Spinal cord (tissue), 10 donors: ENCODE results near the gene WDR59. TPM values are rescaled to one million over a fixed set of nuclear protein-coding genes. Genes with fewer than 3 reads are reported as not detected.

Source experiments
- DNase-seq, 6 donors: peaks; one replicate each; pipeline versions ENCODE4 v3.0.0 to v3.0.0-alpha.2; 2013 to 2015; ENCODE audit warnings: low spot score in 6 of 6, low read depth in 4 of 6
- H3K27ac ChIP-seq: one replicate; pipeline ENCODE4 v1.5.1; 2013; ENCODE audit warnings: low read depth, low read length, control low read depth
- H3K27me3 ChIP-seq: one replicate; pipeline ENCODE4 v1.6.1; 2013; ENCODE audit warnings: low read length; ENCODE audit not compliant: control insufficient read depth, insufficient read depth
- H3K36me3 ChIP-seq: one replicate; pipeline ENCODE4 v1.6.1; 2013; ENCODE audit warnings: low read length; ENCODE audit not compliant: control insufficient read depth, insufficient read depth
- H3K4me1 ChIP-seq: one replicate; pipeline ENCODE4 v1.6.1; 2013; ENCODE audit warnings: low read length; ENCODE audit not compliant: control insufficient read depth, insufficient read depth
- H3K4me3 ChIP-seq: one replicate; pipeline ENCODE4 v1.5.1; 2013; ENCODE audit warnings: low read depth, low read length, control low read depth
- H3K9me3 ChIP-seq: one replicate; pipeline ENCODE4 v1.6.1; 2013; ENCODE audit warnings: low read length; ENCODE audit not compliant: control insufficient read depth, insufficient read depth
- WGBS: methylation state at CpG from one replicate; pipeline ENCODE4 v1.1.5; 2013; ENCODE audit warnings: missing lambda C conversion rate; ENCODE audit not compliant: insufficient coverage; 5-methylcytosine and 5-hydroxymethylcytosine counted together
- polyA plus RNA-seq, 2 donors: library from polyadenylated mRNA; unstranded; fragments of 120-200 nt; gene quantifications; one replicate each; pipeline ENCODE4 v1.2.1, GENCODE V29; 2013; ENCODE audit not compliant: insufficient read length in 2 of 2
- total RNA-seq, 2 donors: library from RNA; depleted of rRNA in 1 of 2; stranded (reverse); fragments of 120-200 nt in 1 of 2; fragments of >200 nt in 1 of 2; gene quantifications; one replicate each; pipeline versions ENCODE4 v1.2.3 to v1.2.4, GENCODE V29; 2013 to 2014
- donor health status: healthy.

WDR59 gene
- total and polyA plus RNA-seq, 4 donors, result 30.2 to 103 (median 56.5) TPM

- Histone ChIP-seq H3K9me3 (no peaks in the 10 kb centered on the region), H3K36me3 (peaks cover 29% of the 10 kb centered on the region), H3K4me1 (peaks cover 1% of the 10 kb centered on the region), H3K27ac (no peak overlapping the region), H3K27me3 (no peaks in the 10 kb centered on the region), H3K4me3 (no peak overlapping the region)
- DNase-seq, result no peak
- 92% methylated on average over 14 of the region's 14 CpGs for WGBS
These were observed 110.8 kb downstream of the WDR59 start for GRCh38 chr16:74874123-74874522.

- Histone ChIP-seq H3K27ac (no peak overlapping the region), H3K27me3 (no peaks in the 10 kb centered on the region), H3K9me3 (no peaks in the 10 kb centered on the region), H3K36me3 (peaks cover 28% of the 10 kb centered on the region), H3K4me3 (no peak overlapping the region), H3K4me1 (peaks cover 6% of the 10 kb centered on the region)
- DNase-seq, result no peak
- 100% methylated on average over 1 of the region's 2 CpGs for WGBS
These were observed 112.6 kb downstream of the WDR59 start for GRCh38 chr16:74872302-74872701.

- DNase-seq, result no peak
- WGBS, result 54% methylated on average over 4 of the region's 5 CpGs
- H3K27me3 ChIP-seq, result no peaks in the 10 kb centered on the region
- peaks cover 26% of the 10 kb centered on the region for H3K36me3 ChIP-seq
- H3K27ac ChIP-seq, result no peak overlapping the region
- peaks cover 7% of the 10 kb centered on the region for H3K4me1 ChIP-seq
- no peak overlapping the region for H3K4me3 ChIP-seq
- no peaks in the 10 kb centered on the region for H3K9me3 ChIP-seq
These were observed 113.3 kb downstream of the WDR59 start for GRCh38 chr16:74871608-74872007.

GRCh38 chr16:74868501-74868900 is 116.4 kb downstream of the WDR59 start:
- H3K27ac ChIP-seq, result no peak overlapping the region
- H3K4me3 ChIP-seq, result no peak overlapping the region
- peaks cover 8% of the 10 kb centered on the region for H3K36me3 ChIP-seq
- no peaks in the 10 kb centered on the region for H3K27me3 ChIP-seq
- peaks cover 12% of the 10 kb centered on the region for H3K4me1 ChIP-seq
- H3K9me3 ChIP-seq, result no peaks in the 10 kb centered on the region
- WGBS, result 9% methylated on average over 4 of the region's 6 CpGs
- DNase-seq, result peak in 1 of 6 donors; percentile 9

GRCh38 chr16:74868035-74868434 is 116.9 kb downstream of the WDR59 start:
- Histone ChIP-seq H3K4me3 (no peak overlapping the region), H3K36me3 (peaks cover 6% of the 10 kb centered on the region), H3K27ac (peak overlapping the region; percentile 47), H3K9me3 (no peaks in the 10 kb centered on the region), H3K27me3 (no peaks in the 10 kb centered on the region), H3K4me1 (peaks cover 12% of the 10 kb centered on the region)
- no peak for DNase-seq
- WGBS, result 90% methylated on average over 3 of the region's 5 CpGs

- no peak overlapping the region for H3K27ac ChIP-seq
- WGBS, result 85% methylated on average over 15 of the region's 15 CpGs
- H3K4me3 ChIP-seq, result no peak overlapping the region
- no peaks in the 10 kb centered on the region for H3K9me3 ChIP-seq
- no peaks in the 10 kb centered on the region for H3K27me3 ChIP-seq
- peaks cover 12% of the 10 kb centered on the region for H3K4me1 ChIP-seq
- H3K36me3 ChIP-seq, result peaks cover 3% of the 10 kb centered on the region
- peak in 1 of 6 donors; percentile 3 for DNase-seq
These were observed 117.6 kb downstream of the WDR59 start for GRCh38 chr16:74867281-74867849.

- H3K27ac ChIP-seq, result no peak overlapping the region
- WGBS, result 0% methylated on average over 1 of the region's 12 CpGs
- peaks cover 12% of the 10 kb centered on the region for H3K4me1 ChIP-seq
- DNase-seq, result peak in 2 of 6 donors; percentile 3 to 37
- peaks cover 3% of the 10 kb centered on the region for H3K36me3 ChIP-seq
- H3K4me3 ChIP-seq, result no peak overlapping the region
- no peaks in the 10 kb centered on the region for H3K27me3 ChIP-seq
- H3K9me3 ChIP-seq, result no peaks in the 10 kb centered on the region
These were observed 118.9 kb downstream of the WDR59 start for GRCh38 chr16:74865922-74866598.

- no peaks in the 10 kb centered on the region for H3K9me3 ChIP-seq
- H3K4me3 ChIP-seq, result no peak overlapping the region
- H3K27me3 ChIP-seq, result no peaks in the 10 kb centered on the region
- H3K4me1 ChIP-seq, result peaks cover 7% of the 10 kb centered on the region
- WGBS, result 15% methylated on average over 3 of the region's 10 CpGs
- H3K36me3 ChIP-seq, result no peaks in the 10 kb centered on the region
- H3K27ac ChIP-seq, result no peak overlapping the region
- DNase-seq, result peak; percentile 26 to 89 (median 44)
These were observed 122.1 kb downstream of the WDR59 start for GRCh38 chr16:74862743-74863244.

- Histone ChIP-seq H3K4me3 (no peak overlapping the region), H3K4me1 (no peaks in the 10 kb centered on the region), H3K27ac (no peak overlapping the region), H3K9me3 (no peaks in the 10 kb centered on the region), H3K36me3 (no peaks in the 10 kb centered on the region), H3K27me3 (no peaks in the 10 kb centered on the region)
- DNase-seq, result no peak
- WGBS, result 79% methylated on average over 2 of the region's 4 CpGs
These were observed 132.4 kb downstream of the WDR59 start for GRCh38 chr16:74852500-74852875.

GRCh38 chr16:74850027-74850426 is 134.9 kb downstream of the WDR59 start:
- no peak overlapping the region for H3K4me3 ChIP-seq
- H3K27me3 ChIP-seq, result no peaks in the 10 kb centered on the region
- no peak for DNase-seq
- H3K9me3 ChIP-seq, result no peaks in the 10 kb centered on the region
- no peaks in the 10 kb centered on the region for H3K4me1 ChIP-seq
- WGBS, result 84% methylated on average over 6 of the region's 7 CpGs
- no peak overlapping the region for H3K27ac ChIP-seq
- no peaks in the 10 kb centered on the region for H3K36me3 ChIP-seq
